K562 (cell line): ENCODE data around the gene FAM174B. TPM values are rescaled to one million over a fixed set of nuclear protein-coding genes. Genes with fewer than 3 reads are reported as not detected.

ENCODE experiments used
- ATAC-seq: fragments of 200-7000 bp; cut with Tn5 transposase; 3 replicates; pipeline ENCODE4 v1.9.1; 2020; ENCODE audit warnings: moderate library complexity
- BruUV-seq: library from RNA; stranded (reverse); fragments of 400-500 nt; replicated peaks from 2 replicates; lab custom pipeline; 2021; lab: Mats Ljungman, UMichigan
- CTCF ChIA-PET: fragments of 300-600 bp; formaldehyde crosslinking; extraction: SDS; loops from one replicate; lab custom pipeline; 2021; ENCODE audit warnings: low intra/inter-chr PET ratio; lab: Yijun Ruan, JAX
- POLR2A ChIA-PET: fragments of 300-600, 350-650 bp; sonication (Branson Sonifier 250); formaldehyde crosslinking; extraction: SDS; loops from one replicate; lab custom pipeline; 2021; ENCODE audit warnings: antibody characterized with exemption, inconsistent platforms; lab: Yijun Ruan, JAX
- DNase-seq, 4 experiments: peaks; one replicate each; pipeline versions ENCODE4 v3.0.0 to v3.0.0-alpha.2; 2011 to 2018; ENCODE audit warnings: low spot score in 3 of 4, mixed read lengths in 3 of 4; ENCODE audit errors: extremely low read depth in 1 of 4
- FAIRE-seq: peaks from 2 replicates; lab custom pipeline; 2011; peaks lifted over from hg19 to GRCh38; lab: Jason Lieb, UNC
- H2AFZ ChIP-seq: 2 replicates; pipeline ENCODE4 v1.6.0; 2011; ENCODE audit warnings: low read depth, low read length, control low read depth, inconsistent platforms
- H3K27ac ChIP-seq: fragments of 200-600 bp; 3 replicates; pipeline ENCODE4 v1.8.0; 2011; ENCODE audit warnings: low read depth, mild to moderate bottlenecking, control low read depth, inconsistent platforms, low read length, moderate library complexity, mixed read lengths; ENCODE audit errors: extremely low read depth
- H3K27me3 ChIP-seq, 2 experiments: fragments of 300-600 bp in 1 of 2; 2 replicates in 1 of 2; 3 replicates in 1 of 2; pipeline versions ENCODE4 v1.6.0 to v1.8.0; 2011; ENCODE audit warnings: inconsistent platforms in 2 of 2, low read length in 2 of 2, mild to moderate bottlenecking in 1 of 2, mixed read lengths in 1 of 2, moderate library complexity in 1 of 2; ENCODE audit not compliant: control insufficient read depth in 2 of 2, insufficient read depth in 2 of 2
- H3K36me3 ChIP-seq: fragments of 300-600 bp; 3 replicates; pipeline ENCODE4 v1.8.0; 2011; ENCODE audit warnings: mild to moderate bottlenecking, low read length, inconsistent platforms; ENCODE audit not compliant: control insufficient read depth, insufficient read depth
- H3K4me1 ChIP-seq, 2 experiments: fragments of 200-600 bp in 1 of 2; replicated peaks in 1 of 2; 2 replicates in 1 of 2; 3 replicates in 1 of 2; pipeline versions ENCODE4 v1.5.1 to v1.8.0; 2011; ENCODE audit warnings: inconsistent platforms in 2 of 2, low read length in 2 of 2, mild to moderate bottlenecking in 1 of 2, mixed read lengths in 1 of 2, moderate library complexity in 1 of 2; ENCODE audit not compliant: control insufficient read depth in 2 of 2, insufficient read depth in 2 of 2
- H3K4me2 ChIP-seq: 2 replicates; pipeline ENCODE4 v1.6.1; 2011; ENCODE audit warnings: low read length, control low read depth, inconsistent platforms, mixed read lengths; ENCODE audit not compliant: insufficient read depth
- H3K4me3 ChIP-seq: fragments of 200-600 bp; sonication (generic), shearing (Covaris generic); 2 replicates; pipeline ENCODE4 v1.5.1; 2016; ENCODE audit warnings: control low read depth, inconsistent platforms
- H3K79me2 ChIP-seq: fragments of 200-600 bp; 3 replicates; pipeline ENCODE4 v1.8.0; 2011; ENCODE audit warnings: low read length, inconsistent platforms; ENCODE audit not compliant: control insufficient read depth, insufficient read depth
- H3K9ac ChIP-seq, 2 experiments: 2 replicates each; pipeline versions ENCODE4 v1.6.0 to v1.6.1; 2011; ENCODE audit warnings: low read depth in 2 of 2, low read length in 2 of 2, control low read depth in 1 of 2, inconsistent platforms in 1 of 2, mild to moderate bottlenecking in 1 of 2, mixed read lengths in 1 of 2; ENCODE audit not compliant: insufficient read depth in 1 of 2
- H3K9me1 ChIP-seq: one replicate; pipeline ENCODE4 v1.6.0; 2011; ENCODE audit warnings: inconsistent platforms, mild to moderate bottlenecking, low read length, moderate library complexity; ENCODE audit not compliant: control insufficient read depth, insufficient read depth
- H3K9me3 ChIP-seq: replicated peaks from 2 replicates; pipeline ENCODE4 v1.5.1; 2011; ENCODE audit warnings: low read depth, low read length, inconsistent platforms; ENCODE audit not compliant: control insufficient read depth, insufficient read depth
- H4K20me1 ChIP-seq: replicated peaks from 2 replicates; pipeline ENCODE4 v1.6.1; 2011; ENCODE audit warnings: low read length, inconsistent platforms, mixed read lengths; ENCODE audit not compliant: control insufficient read depth, insufficient read depth
- CEBPG ChIP-seq, 3 experiments: fragments of 200-800 bp in 1 of 3; sonication (Bioruptor generic) in 1 of 3; sonication (generic) in 1 of 3; formaldehyde crosslinking in 1 of 3; IDR thresholded peaks in 2 of 3; conservative IDR thresholded peaks in 1 of 3; 2 replicates each; pipeline versions ENCODE4 v1.6.1 to v1.8.0; 2016 to 2022; ENCODE audit warnings: missing compliant biosample characterization in 2 of 3, missing genetic modification characterization in 2 of 3, mild to moderate bottlenecking in 1 of 3, missing genetic modification reagents in 1 of 3
- CHAMP1 ChIP-seq: fragments of 450-650 bp; IDR thresholded peaks from 2 replicates; pipeline ENCODE4 v1.6.1; 2016; ENCODE audit warnings: mild to moderate bottlenecking
- DPF2 ChIP-seq: fragments of 450-650 bp; IDR thresholded peaks from 2 replicates; pipeline ENCODE4 v1.6.1; 2016
- ETS1 ChIP-seq: conservative IDR thresholded peaks from 2 replicates; pipeline ENCODE4 v1.6.1; 2011; ENCODE audit warnings: low read depth, mild to moderate bottlenecking, low read length; ENCODE audit not compliant: control insufficient read depth
- GATAD2B ChIP-seq: fragments of 450-650 bp; IDR thresholded peaks from 2 replicates; pipeline ENCODE4 v1.6.1; 2017; ENCODE audit warnings: mild to moderate bottlenecking, borderline replicate concordance
- GTF2E2 ChIP-seq: fragments of 200-800 bp; sonication (Bioruptor generic); IDR thresholded peaks from 2 replicates; pipeline ENCODE4 v1.6.1; 2016; ENCODE audit warnings: missing genetic modification characterization, missing compliant biosample characterization
- HOXB6 ChIP-seq: fragments of 250-450 bp; sonication (Bioruptor Pico); IDR thresholded peaks from 2 replicates; pipeline ENCODE4 v1.5.1; 2022; ENCODE audit warnings: mild to moderate bottlenecking, borderline replicate concordance
- ILK ChIP-seq: fragments of 450-650 bp; IDR thresholded peaks from 2 replicates; pipeline ENCODE4 v1.6.1; 2016; ENCODE audit warnings: missing genetic modification characterization, low read depth, mild to moderate bottlenecking, missing compliant biosample characterization, moderate library complexity, borderline replicate concordance
- NFATC3 ChIP-seq: fragments of 450-650 bp; IDR thresholded peaks from 2 replicates; pipeline ENCODE4 v1.6.1; 2017; ENCODE audit warnings: mild to moderate bottlenecking
- PPARD ChIP-seq: fragments of 250-450 bp; sonication (Bioruptor Pico); IDR thresholded peaks from 2 replicates; pipeline ENCODE4 v1.8.0; 2022; ENCODE audit warnings: inconsistent platforms, mild to moderate bottlenecking, moderate library complexity
- PREB ChIP-seq: sonication (generic); formaldehyde crosslinking; IDR thresholded peaks from 2 replicates; pipeline ENCODE4 v1.8.1; 2023; ENCODE audit warnings: mild to moderate bottlenecking, missing genetic modification reagents
- PTRF ChIP-seq: fragments of 450-650 bp; IDR thresholded peaks from 2 replicates; pipeline ENCODE4 v1.6.1; 2016; ENCODE audit warnings: mild to moderate bottlenecking, missing genetic modification characterization, missing compliant biosample characterization
- PTTG1 ChIP-seq: fragments of 450-650 bp; IDR thresholded peaks from 2 replicates; pipeline ENCODE4 v1.6.1; 2016; ENCODE audit warnings: low read depth, mild to moderate bottlenecking, missing genetic modification characterization, missing compliant biosample characterization
- SAP30 ChIP-seq: fragments of 200-600 bp; sonication (generic); IDR thresholded peaks from 2 replicates; pipeline ENCODE4 v1.6.1; 2012; ENCODE audit warnings: borderline replicate concordance, low read depth, mild to moderate bottlenecking, moderate library complexity, low read length, control low read depth, inconsistent platforms; ENCODE audit not compliant: insufficient read depth, poor library complexity, severe bottlenecking
- SIRT6 ChIP-seq: IDR thresholded peaks from one replicate; pipeline ENCODE4 v1.6.1; 2012; ENCODE audit warnings: low read depth, mild to moderate bottlenecking, control low read depth, inconsistent platforms, low read length, moderate library complexity
- STAG1 ChIP-seq: sonication (generic); formaldehyde crosslinking; IDR thresholded peaks from 2 replicates; pipeline ENCODE4 v1.5.0; 2020; ENCODE audit warnings: missing genetic modification reagents, borderline replicate concordance
- TSC22D4 ChIP-seq: fragments of 450-650 bp; IDR thresholded peaks from 2 replicates; pipeline ENCODE4 v1.6.1; 2016; ENCODE audit warnings: missing genetic modification characterization, missing biosample characterization, control low read depth
- WGBS: fragments of 100-300 bp; shearing (Covaris generic); methylation state at CpG from one replicate; pipeline ENCODE4 v1.1.6; 2016; ENCODE audit warnings: low coverage, mixed read lengths; ENCODE audit not compliant: insufficient coverage; ENCODE audit errors: missing lambda C conversion rate; 5-methylcytosine and 5-hydroxymethylcytosine counted together
- in situ Hi-C: fragments of 300-500 bp; cut with MboI; formaldehyde crosslinking; loops from 4 replicates; pipeline ENCODE4 v1.15.0; 2018; ENCODE audit warnings: inconsistent platforms, mixed read lengths
- intact Hi-C: fragments of 100-400 bp; cut with micrococcal nuclease; formaldehyde crosslinking; loops from 2 replicates; pipeline ENCODE4 v1.14.2; 2022
- polyA plus RNA-seq, 8 experiments: library from polyadenylated mRNA; depleted of rRNA in 4 of 8; stranded (reverse) in 5 of 8; unstranded in 3 of 8; fragments of >200 nt; fragmentation: Nextera tagmentation in 2 of 8; fragmentation: Illumina TruSeq in 1 of 8; extraction: Ambion mirVana in 2 of 8; extraction: Trizol in 1 of 8; gene quantifications; 2 replicates each; pipeline versions ENCODE4 v1.2.1 to v1.2.3, GENCODE V29; 2011 to 2014; ENCODE audit warnings: inconsistent platforms in 1 of 8, missing spikeins in 1 of 8
- total RNA-seq, 7 experiments: library from RNA; depleted of rRNA in 6 of 7; stranded (reverse); fragments of >200 nt in 6 of 7; fragmentation: Illumina TruSeq in 2 of 7; extraction: Trizol in 2 of 7; gene quantifications; 2 replicates each; pipeline versions ENCODE4 v1.2.1 to v1.2.3, GENCODE V29; 2011 to 2021; ENCODE audit warnings: low replicate concordance in 1 of 7

Gene FAM174B
- total and polyA plus RNA-seq, 9 of the 15 experiments (the other 6 are each of a cell fraction or from before 2014, with no cell fraction given) = 0.39 to 2.7 (median 1.9) TPM; not detected in 1

GRCh38 chr15:92614301-92614700 lies 41.3 kb downstream of the FAM174B start:
- H3K9me3 ChIP-seq = no peaks in the 10 kb centered on the region
- H3K27ac ChIP-seq = no peak overlapping the region
- ATAC-seq (no peak), FAIRE-seq (no peak)
- intact Hi-C loops = loop anchor here (5.0 to 10.0 kb wide), 2 partner anchors 103 to 300 kb away; no protein-coding TSS in a partner anchor
- CTCF ChIA-PET = no interaction called here
- no peaks in the 10 kb centered on the region for H3K9me1 ChIP-seq
- no peaks in the 10 kb centered on the region for H3K79me2 ChIP-seq
- no peaks in the 10 kb centered on the region; the same call in none of the 2 replicates for H4K20me1 ChIP-seq
- BruUV-seq = no TSS peak
- H3K4me1 ChIP-seq = peaks cover 20 to 23% of the 10 kb centered on the region in 2 experiments; a peak in 4 of 5 replicates
- no peak overlapping the region; the same call in 1 of the 2 replicates for H2AFZ ChIP-seq
- H3K36me3 ChIP-seq = no peaks in the 10 kb centered on the region
- H3K27me3 ChIP-seq = peaks cover 0 to 19% of the 10 kb centered on the region in 2 experiments; a peak in 3 of 5 replicates
- no peak overlapping the region for H3K4me2 ChIP-seq
- no peak for TF ChIP-seq PREB (CRISPR knock-in tag)
- TF ChIP-seq TSC22D4 (tag) = no peak
- no peak for TF ChIP-seq CEBPG (CRISPR knock-in tag; IDR thresholded peaks at IDR 0.05)
- TF ChIP-seq CEBPG (tag; conservative IDR thresholded peaks at IDR 0.05 in 1 of 2, IDR thresholded peaks at IDR 0.05 in 1 of 2) = no peak
- no peak for TF ChIP-seq HOXB6 (CRISPR knock-in tag)
- no peak for TF ChIP-seq GTF2E2 (tag)
- no peak for TF ChIP-seq SAP30
- no peak for TF ChIP-seq ILK (tag)
- no peak for TF ChIP-seq NFATC3
- TF ChIP-seq ETS1 = no peak
- TF ChIP-seq CHAMP1 = no peak
- TF ChIP-seq SIRT6 = no peak
- TF ChIP-seq STAG1 (CRISPR knock-in tag) = no peak
- no peak for TF ChIP-seq PTRF (tag)
- no peak for TF ChIP-seq PPARD
- TF ChIP-seq GATAD2B = no peak
- no peak for TF ChIP-seq DPF2
- TF ChIP-seq PTTG1 (tag) = no peak
- TF ChIP-seq, all 486 proteins: peak for 0
- POLR2A ChIA-PET = interaction anchor here (0.5 to 1.7 kb wide), 3 partner anchors 10 to 307 kb away, joined by 3 to 6 read pairs (median 3); no protein-coding TSS in a partner anchor
- Histone ChIP-seq H3K4me3 (no peak overlapping the region), H3K9ac (no peak overlapping the region)
- WGBS = 5% methylated on average over 3 of the region's 4 CpGs
- no peak for DNase-seq
- in situ Hi-C loops = no loop called here
